8988T (cell line): Measurements from ENCODE around the gene NELL1.

Source experiments
- DNase-seq: peaks from one replicate; pipeline ENCODE4 v3.0.0; 2011

The NELL1 gene

DNA sequence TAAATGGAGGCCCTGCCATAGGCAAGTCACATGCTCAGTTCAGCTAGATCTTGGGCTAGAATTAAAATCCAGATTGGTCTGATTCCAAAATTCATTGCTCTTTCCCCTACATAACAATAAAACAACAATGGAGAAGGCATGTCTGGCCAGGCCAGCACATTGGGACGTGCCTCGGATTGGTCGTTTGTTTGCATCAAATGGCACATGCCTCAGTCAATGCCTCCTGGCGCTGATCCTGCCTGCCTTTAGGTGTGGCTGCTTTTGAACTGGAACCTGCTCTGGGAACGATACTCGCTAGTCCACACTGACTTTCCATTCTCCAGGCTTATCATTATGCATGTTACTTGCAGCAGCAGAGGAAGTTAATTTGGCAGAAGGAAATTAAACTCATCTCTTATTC lies 322.1 kb downstream of the NELL1 start:
- no peak for DNase-seq

- DNase-seq: no peak
These were observed 337.9 kb downstream of the NELL1 start for GRCh38 chr11:21007297-21007696.

DNA sequence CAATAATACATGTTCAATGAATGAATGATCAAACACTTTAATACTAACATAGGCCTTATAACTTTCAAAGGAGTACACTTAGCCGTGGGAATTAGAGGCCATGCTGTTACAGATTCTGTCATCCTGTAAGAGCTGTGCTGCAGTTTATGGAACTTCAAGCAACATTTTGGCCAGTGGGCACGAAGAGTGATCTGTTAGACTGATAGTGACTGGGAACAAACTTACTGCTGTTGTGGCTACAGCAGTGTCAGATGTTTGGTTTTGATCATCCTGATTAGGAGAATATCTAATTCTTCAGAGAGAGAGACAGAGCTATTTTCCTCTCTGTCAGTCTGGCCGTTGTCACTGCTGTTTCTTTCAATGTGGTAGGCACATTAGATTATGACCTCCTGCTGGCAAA lies 348.9 kb downstream of the NELL1 start:
- no peak for DNase-seq

DNA sequence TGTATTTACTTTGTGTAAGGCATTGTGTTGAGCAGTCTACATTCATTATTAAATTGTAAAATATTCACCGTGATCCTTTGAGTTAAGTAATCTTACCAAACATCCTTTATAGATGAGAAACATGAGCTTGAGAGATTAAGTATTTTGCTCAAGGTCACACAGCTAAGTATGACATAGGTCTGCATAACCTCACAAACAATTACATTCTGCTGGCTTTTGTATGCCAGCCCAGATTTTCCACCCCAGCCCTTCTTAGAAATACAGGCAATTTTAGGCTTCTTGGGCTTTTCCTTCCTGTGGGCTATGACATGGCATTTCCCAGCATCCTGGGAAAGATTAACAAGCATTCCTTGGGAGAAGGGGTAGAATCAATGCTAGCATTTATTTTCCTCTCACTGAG lies 357.3 kb downstream of the NELL1 start:
- DNase-seq: no peak

- DNase-seq: no peak
These were observed 368.5 kb downstream of the NELL1 start for GRCh38 chr11:21037850-21038249.

GRCh38 chr11:21038801-21039200 lies 369.4 kb downstream of the NELL1 start:
- DNase-seq: no peak

- no peak for DNase-seq
These were observed 371.2 kb downstream of the NELL1 start for GRCh38 chr11:21040630-21041029.

DNA sequence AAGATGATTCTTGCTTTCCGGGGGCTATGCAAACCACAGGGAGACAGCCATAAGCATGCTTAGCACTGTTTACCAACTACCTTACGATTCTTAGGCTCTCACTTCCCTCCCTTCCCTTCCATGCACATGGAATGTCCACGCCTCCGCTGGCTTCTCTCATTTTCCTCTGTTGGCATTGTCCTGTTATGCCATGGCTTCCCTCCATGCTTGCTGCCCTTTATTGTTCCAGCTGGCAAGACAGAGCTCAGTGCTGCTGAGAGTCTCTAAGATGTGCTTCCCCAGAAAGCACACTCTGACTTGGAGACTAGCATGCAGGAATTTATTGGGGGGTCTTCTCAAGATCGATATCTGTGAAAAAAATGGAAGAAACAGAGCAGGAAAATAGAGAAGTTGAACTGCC lies 379.2 kb downstream of the NELL1 start:
- no peak for DNase-seq

GRCh38 chr11:21053466-21053865 lies 384.1 kb downstream of the NELL1 start:
- DNase-seq: no peak

GRCh38 chr11:21056644-21057043 lies 387.3 kb downstream of the NELL1 start:
- no peak for DNase-seq

DNA sequence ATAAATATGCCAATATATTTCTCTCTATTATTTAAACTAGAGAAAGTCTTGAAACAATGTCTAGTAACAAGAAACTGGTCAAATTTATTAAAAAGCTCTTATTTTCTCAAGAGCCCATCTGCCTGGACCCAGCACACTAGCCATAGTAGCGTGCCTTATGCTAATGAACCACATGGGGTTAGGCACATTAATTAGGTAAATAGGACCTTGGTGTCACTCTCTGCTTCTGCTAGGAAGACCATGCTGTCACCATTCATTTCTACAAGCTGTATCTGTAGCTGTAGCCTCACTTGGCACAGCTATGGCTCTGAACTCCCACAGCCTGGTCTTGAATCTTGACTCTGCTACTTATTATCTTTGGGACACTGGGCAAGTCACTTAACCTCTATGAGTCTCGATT lies 390.5 kb downstream of the NELL1 start:
- DNase-seq: no peak

DNA sequence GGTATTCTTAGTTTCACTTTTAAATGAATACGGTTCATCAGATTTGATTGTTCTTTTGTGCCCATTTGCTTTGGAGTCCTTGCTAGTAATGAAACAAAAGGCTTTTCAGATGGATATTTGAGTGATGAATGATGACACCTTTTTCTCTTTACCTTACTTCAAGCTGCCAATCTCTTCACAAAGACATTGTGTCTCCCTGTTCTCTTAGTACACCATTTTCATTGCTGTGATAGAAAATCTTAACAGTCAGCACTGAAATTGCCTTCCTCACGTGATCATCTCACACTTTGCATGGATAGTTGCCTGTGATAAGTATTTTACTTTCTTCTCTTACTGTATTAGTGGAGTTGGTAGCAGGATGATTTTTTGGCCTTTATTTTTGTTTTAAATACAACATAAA lies 396.6 kb downstream of the NELL1 start:
- no peak for DNase-seq

DNA sequence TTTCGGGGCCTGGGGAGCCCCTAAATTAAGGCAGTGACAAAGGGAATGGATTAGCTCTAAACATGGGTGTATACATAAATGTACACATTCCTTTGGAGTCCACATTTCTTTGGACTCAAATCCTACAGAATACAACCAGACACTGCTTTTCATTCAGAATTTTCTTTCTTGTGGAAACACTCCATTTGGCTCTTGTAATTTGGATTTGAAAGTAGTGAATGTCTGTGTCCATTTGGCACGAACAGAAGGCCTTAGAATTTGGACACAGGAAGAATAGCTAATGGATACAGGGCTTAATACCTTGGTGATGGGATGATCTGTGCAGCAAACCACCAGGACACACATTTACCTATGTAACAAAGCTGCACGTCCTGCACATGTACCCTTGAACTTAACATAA lies 399.5 kb downstream of the NELL1 start:
- DNase-seq: no peak

GRCh38 chr11:21069909-21070308 lies 400.5 kb downstream of the NELL1 start:
- DNase-seq: no peak

DNA sequence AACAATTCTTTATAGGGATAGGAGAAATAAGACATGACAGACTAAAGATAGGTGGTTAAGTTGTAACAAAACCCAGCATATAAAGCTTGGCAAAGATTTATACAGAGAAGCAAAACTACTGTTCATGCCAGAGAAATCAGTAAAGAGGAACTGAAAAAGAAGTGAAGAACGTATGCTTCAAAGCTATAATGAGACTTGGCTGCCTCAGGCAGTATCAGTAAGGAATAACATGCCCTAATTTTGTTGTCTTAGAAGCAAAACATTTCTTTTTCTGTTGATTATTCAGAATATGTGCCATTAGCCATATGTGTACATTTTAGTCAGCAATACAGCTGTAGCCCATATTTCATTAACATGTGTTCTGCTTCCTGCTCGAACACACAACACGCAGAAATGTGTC lies 403.2 kb downstream of the NELL1 start:
- DNase-seq: no peak

DNA sequence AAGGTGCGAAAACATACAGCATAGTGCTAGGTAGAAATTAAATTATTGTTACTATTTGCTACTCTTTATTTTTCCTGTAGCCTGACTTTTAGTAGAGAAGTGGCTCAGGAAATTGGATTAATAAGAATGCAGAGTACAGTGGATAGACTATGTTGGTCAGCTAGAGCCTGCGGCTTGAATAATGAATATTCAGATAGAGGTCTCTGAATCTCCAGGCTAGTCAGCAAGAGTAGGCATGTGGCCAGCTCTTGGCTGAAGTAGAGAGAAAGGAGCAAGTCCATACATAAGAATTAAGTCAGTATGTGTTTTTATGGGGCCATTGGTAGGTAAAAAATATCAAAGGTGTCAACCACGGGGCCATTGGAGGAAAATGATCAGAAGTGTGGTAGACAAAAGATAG lies 413.5 kb downstream of the NELL1 start:
- no peak for DNase-seq

GRCh38 chr11:21088930-21089329 lies 419.5 kb downstream of the NELL1 start:
- DNase-seq: no peak

DNA sequence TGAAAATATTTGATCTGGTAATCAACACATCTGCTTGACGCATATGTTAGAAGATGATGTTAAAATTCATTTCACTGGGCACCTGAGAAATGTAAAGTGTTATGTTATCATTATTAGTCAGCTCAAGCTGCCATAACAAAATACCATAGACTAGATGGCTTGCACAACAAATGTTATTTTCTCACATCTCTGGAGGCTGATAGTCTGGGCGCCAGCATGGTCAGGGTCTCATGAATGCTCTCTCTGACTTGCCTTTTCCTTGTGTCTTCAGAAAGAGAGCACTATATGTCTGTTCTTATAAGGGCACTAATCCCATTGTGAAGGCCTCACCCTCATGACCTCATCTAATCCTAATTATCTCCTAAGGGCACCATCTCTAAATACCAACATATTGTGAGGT lies 435.3 kb downstream of the NELL1 start:
- no peak for DNase-seq

GRCh38 chr11:21105196-21105917 lies 436.0 kb downstream of the NELL1 start:
- no peak for DNase-seq

DNA sequence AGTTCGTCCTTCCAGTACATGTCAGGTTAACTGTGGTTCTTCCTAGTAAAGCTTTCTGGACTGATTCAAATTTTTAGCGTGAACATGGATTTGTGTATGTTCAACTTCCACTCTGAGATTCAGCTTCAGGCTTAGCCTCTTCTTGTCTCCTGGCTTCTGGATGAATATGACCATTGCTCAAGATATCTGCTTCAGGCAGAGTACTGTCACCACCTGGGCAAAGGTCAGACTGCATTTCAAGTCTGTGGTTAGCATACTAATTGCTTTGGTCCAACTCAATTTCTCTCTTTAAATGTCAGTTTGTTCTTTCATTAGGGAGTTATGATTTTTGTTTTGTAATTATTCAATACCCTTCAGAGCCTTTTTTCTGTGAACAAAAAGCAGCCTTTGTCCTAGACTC lies 440.0 kb downstream of the NELL1 start:
- no peak for DNase-seq

DNA sequence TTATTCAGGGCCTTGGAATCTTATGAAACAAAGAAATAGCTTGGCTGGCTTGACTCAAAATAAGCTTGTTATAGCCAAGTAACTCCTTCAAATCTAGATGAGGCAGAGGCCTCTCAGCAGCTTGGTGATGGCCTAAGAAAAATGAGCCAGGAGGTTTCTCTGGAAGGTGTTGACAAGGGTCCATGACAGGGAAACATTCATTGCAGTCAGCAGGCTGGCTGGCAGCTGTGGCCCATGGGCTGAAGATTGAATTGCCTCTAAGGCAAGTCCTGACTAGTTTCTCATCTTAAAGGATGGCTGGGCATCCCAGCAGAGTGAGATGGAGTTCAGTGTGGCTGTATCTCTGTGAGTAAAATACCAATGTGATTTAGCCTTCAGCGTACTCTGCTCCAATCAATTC lies 441.0 kb downstream of the NELL1 start:
- no peak for DNase-seq

DNA sequence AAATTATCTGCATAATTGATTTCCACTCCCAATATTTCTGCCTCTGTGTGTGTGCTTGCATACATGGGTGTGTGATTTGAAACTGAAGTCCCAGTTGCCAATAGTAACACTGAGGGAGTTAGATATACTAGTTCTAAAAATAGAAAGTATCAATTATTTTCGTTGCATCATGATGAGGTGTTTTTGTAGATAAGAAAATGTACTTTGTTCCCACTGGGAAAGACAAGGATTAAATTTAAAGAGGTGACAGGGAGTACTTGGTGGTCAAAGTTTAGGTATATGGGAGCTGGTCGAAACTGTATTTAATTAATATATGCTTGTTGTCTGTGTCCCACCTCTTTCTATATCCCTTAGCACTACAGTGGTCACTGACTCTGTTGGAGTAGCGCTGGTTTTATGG lies 444.5 kb downstream of the NELL1 start:
- no peak for DNase-seq

DNA sequence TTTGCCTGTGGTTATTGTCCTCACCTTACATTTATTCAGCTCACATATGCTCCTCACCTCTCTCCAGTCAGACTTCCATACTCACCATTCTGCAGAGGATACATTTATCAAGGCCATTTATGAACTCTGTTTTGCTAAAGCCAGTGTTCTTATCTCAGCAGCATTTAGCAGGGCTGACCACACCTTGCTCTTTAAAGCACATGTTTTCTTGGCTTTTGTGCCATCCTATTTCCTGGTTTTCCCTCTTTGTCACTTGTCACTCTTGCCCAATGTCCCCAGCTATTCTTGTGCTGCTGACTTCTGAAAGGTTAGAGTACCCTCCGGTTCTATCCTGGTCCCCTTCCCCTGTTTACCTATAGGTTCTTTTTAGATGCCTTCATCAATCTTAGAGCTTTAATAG lies 446.6 kb downstream of the NELL1 start:
- no peak for DNase-seq

- DNase-seq: no peak
These were observed 450.0 kb downstream of the NELL1 start for GRCh38 chr11:21119411-21119810.

- no peak for DNase-seq
These were observed 452.6 kb downstream of the NELL1 start for GRCh38 chr11:21121991-21122390.

GRCh38 chr11:21122523-21122922 lies 453.1 kb downstream of the NELL1 start:
- DNase-seq: no peak
